GDM1 (cell line): Measurements from ENCODE around the gene ARAP1.

Experiments used
- DNase-seq: peaks from one replicate; lab custom pipeline; 2025; lab: John Stamatoyannopoulos, UW

Gene ARAP1

DNA sequence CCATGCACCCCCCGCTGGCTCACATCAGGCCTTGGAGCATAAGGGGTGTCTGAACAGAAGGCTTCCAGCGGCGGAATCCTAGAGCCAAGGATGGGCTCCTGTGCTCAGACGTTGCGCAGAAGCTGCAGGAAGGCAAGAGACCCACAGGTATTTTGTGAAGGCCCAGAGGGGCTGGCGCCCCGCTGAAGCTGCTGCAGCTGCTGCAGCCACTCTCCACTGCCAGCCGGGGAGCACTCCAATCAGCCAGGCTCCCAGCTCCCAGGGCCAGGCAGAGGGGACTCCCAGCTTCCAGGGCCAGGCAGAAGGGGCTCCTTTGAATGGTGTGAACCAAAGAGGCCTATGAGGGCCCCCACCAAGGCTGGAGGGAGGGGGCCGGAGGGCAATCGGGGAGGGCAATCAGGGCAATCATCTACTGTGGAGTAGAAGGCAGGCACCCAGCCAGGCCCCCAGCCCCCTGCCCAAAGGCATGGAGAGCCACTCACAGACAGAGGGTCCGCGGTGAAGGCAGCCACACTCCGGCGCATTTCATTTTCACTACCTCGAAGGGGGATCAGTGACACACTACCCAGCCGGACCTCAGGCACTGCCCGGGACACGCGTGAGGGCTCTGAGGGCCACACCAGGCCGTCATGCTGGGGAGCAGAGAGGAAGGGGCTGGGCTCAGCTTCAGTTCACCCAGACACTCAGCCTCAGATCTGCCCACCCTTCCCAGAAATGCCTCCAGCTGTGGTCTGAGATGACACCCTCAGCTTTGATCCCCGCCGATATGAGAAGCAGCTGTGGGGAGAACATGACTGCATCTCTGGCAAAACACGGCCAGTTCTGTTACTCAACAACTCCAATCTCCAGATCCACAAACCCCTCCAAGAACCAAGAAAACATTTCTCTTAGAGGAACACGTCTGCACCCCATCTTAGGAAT is 66.4 kb downstream of the ARAP1 start:
- DNase-seq, result no peak

DNA sequence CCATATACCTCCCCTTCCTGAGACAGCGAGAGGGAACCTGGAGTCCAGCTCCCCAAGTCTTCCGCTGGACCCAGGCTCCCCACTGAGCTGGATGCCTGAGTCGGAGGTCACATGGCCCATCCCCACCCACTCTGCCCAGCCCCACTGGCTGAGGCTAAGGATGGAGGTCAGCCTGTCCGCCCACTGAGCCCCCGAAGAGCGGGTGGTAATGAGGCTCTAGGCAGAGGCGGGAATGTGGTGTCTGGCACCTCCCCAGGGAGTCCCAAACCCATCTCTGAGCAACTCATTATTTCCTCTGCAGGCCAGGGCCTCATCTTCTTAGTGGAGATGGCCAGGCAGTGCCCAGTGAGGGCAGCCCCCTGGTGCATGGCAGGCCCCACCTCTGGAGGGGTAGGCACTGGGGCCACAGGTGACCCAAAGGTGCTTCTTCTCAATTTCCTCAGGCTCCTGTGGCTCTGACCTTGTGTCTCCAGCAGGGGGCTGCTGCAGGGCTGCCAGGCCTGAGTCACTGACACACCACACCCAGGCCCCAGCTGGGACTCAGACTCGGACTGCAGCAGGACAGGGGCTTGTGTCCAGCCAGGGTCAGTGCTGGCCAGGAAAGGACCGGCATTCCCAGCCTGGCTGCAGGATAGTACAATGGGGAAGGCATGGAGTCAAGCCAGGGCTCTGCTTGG is 67.8 kb downstream of the ARAP1 start:
- no peak for DNase-seq

DNA sequence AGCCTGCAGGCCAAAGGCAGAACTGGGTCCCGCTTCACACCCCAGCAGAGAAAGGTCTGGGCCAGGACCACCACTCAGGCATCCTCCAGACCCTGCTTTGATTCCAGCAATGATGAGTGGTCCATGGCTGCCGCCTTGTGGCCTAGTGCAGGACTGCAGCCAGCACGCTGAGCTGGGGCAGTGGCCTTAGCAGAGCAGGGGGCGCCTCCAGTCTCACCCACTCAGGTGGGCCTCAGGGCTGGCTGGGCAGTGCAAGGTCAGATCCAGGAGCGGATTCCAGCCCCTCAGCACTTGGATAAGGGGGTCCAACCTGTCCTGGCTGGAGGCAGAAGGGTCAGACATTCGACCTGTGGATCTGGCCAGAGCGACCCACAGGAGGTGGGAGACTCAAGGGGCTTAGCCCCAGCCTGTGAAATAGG is 68.4 kb downstream of the ARAP1 start:
- DNase-seq, result peak; percentile 15

DNA sequence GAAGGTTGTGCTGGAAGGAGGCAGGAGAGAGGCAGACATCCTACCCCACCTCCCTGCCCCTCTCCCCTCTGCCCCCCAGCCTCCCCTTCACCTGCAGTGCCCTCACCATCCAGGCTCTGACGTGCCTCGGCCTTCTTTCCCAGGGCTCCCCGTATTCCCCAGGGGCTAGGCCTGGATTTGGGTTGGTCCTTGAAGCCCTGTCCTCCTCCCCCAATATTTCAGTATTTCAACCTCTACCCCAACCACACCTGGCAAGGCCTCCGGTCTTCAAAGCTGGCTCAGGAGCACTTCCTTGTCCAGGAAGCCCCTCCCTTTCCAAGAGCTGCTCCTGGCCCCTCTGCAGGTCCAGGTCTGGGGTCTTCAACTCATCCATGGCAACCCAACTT is 69.4 kb downstream of the ARAP1 start:
- DNase-seq, result no peak

DNA sequence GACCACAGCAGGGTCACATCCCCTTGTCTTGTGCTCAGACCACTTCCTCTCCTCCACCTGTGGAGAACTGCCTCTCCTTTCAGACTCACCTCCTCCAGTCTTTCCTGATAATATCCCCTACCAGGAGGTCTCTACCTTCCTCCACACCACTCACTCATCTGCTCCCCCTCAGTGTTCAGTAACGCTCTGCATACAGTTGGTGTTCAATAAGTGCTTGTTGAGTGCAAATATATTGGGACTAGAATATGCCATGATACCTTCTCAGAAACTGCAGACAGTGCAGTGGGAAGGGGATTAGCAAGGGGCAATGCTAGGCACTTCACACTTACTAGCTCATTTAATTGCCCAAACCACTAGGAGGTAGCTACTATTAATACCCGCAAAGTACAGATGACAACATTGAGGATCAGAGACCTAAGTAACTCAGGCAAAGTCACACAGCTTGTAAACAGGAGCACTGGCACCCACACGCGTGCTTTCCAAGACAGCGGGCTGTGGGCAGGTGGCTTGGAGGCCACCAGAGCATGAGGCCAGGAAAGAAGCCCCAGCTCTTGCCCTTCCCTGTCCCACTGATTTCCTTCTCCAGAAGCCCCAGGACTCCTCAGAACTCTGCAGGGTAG is 69.9 kb downstream of the ARAP1 start:
- DNase-seq, result no peak

DNA sequence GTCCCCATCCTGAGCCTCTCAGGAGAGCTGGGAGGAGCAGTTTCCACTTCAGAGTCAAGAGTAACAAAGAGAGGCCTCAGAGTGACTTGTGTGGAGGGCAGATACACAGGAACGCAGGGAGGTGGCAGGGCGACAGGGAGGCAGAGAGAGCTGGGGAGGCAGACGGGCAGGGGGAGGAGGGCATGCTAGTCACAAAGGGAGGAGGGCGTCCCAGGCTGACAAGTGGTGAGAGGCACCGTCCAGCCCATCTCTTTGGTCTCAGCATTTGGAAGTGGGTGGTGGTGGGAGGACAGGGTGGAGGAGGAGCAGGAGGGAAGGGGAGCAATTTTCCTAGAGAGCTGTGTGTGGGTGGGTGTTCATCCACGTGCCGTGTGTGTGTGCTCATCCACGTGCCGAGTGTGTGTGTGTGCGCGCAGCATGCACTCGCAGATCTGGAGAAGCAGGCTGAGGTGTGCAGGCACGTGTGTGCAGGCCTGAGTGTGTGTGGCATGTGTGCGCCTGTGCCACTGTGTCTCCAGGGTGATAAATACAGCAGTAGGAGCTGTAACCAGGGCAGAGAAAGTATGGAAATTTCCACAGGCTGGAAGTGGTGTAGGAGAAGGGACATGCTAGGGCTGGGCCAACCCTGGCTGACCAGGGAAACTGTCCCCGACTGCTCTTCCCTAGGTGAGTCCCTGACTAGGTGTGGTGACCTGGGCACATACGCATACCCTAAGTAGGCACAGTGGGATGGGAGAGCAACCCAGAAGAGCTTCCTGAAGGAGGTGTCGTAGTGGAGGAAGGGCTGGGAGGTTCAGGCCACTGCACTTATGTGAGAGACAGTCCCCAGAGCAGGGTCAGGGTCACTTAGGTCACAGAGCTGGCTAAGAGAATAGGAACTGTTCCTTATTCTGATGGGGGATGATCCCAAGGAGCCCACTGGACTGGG is 70.7 kb downstream of the ARAP1 start:
- no peak for DNase-seq

DNA sequence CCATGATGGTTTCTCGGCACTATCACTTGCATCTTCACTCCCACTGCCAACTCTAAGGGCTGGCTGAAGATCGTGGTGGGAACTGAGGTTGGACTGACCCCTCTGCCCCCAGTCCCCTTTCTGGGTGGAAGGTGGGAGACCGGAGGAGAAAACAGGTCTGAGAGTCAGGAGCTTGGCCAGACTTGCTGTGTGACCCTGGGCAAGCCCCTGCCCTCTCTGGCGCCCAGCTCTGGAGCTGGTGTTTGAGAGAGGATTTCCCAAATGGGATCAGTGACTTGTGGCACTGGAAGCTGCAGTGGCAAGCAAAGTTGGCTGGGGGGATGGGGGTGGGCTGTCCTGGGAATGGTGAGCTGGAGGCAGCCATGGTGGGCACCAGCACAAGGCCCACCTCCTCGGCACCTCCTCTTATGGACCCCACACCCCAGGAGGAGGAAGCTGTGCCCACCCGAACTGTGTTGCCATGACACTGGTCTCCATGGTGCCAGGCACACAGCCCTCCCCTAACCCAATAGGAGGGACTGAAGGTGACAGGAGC is 71.5 kb downstream of the ARAP1 start:
- no peak for DNase-seq

DNA sequence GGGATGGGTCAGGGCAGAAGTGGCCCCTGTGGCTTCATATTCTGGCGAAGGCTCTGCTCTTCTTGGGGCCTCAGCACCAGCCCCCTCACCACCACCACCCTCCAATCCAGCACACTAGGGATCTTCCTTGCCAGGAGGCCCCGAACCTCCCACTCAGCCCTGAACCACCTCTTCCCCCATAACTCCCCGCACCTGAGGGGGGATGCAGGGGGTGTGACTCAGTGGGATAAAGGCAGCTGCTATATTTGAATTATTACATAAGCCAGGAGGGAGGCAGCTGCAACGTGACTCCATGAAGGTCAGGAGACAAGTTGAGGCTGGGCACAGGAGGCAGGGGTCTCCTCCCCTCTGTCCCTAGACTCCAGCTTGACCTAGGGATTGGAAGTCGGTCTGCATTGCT is 72.3 kb downstream of the ARAP1 start:
- DNase-seq, result no peak

DNA sequence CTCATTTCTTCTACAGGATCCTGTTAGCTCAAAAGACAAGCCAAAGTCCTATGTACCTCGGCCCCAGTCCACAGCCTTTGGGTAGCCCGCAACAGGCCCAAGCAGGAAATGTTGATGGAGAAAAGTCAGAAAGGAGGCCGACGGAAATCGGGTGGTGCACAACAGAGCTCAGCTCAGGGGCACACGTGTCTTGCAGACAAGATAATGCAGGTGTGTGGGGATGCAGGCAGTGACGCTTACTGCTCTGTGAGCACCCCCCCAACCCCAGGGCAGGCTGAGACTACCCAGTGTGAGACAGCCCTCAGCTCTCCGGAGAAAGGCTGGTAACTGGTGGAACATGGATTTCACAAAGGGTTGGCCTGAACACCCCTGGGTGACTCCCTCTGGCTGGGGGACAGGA is 73.7 kb downstream of the ARAP1 start:
- no peak for DNase-seq

DNA sequence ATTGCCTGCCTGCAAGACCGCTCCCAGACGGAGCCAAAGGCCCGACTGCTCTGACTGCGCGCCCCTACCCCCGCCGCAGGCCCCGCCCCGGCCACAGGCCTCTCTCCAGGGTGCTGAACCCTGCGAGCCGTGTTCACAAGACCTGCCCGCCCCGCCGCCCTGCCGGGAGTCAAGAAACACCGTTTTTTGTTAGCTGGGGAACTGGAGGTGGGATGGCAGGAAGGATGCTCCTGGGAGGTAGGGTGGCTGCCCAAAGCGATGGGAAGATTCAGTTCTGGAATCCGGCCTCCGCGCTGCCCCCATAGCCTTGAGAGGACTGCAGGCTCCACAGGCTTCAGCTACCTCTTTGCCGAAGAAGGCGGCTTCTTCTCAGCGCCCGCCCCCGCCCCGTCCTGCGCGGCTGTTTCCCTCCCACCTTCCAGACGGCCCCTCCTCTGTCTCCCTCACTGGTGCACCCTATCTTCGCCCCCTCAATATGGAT is 75.3 kb downstream of the ARAP1 start:
- DNase-seq, result peak; percentile 14

DNA sequence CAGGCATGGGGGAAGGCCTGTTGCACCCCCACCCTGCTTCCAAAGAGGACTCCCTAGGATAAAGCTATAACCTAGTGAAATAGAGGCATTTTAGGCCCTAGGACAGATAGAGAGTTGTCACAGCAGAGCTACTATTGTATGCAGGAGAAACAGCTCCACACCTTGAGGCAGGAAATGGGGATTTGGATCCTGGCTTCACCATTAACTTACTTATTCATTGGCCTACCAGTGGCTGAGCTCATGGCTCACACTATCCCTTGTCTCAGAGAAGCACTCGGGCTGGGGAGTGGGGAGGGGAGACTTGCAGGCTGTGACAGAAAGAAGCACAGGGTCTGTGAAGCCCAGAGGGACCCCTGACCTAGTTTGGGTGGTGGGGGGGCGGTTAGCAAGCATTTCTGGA is 77.0 kb downstream of the ARAP1 start:
- DNase-seq, result no peak

DNA sequence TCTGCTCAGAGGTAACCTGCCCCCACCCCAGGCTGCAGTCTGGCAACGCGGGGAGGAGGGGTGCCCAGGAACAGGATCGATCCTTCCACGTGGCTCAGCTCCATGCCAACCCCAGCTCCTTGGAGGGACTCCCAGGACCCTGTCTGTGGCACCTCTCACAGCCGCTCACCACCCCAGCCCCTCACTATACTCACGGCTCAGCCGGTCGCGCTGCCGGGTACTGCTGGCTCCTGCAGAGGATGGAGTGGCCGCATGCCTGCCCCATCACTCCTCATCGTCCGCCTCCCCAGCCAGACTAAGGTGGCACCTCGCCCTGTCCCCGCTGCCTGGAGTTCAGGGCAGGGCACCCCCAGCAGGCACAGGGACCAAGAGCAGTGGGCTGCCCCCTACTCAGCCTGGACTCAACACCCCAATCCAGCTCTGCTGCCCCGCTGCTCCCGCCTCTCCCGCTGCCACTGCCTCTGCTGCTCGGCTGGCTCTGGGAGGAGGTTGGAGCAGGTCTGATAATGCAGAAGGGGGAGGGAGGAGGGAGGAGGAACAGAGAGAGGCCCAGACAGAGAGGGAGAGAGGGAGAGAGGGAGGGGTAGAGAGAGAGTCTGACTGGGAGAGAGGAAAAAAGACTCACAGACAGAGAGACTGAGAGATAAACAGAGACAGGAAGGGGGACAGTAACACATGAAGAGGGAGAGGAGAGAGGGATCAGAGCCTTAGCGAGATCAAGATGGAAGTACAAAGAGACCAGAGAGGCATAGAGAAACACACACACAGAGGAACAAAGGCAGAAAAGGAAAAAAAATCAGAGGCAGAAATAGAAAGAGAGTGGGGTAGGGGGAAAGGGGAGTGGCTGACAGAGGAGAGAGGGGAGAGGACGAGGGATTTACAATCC is 78.0 kb downstream of the ARAP1 start, which contains the start of gene PDE2A:
Gene PDE2A, minus strand, starts transcription at position 480 of the 886 bp plus-strand sequence. Its CDS starts 215 bp downstream, at position 265.
- DNase-seq, result no peak

DNA sequence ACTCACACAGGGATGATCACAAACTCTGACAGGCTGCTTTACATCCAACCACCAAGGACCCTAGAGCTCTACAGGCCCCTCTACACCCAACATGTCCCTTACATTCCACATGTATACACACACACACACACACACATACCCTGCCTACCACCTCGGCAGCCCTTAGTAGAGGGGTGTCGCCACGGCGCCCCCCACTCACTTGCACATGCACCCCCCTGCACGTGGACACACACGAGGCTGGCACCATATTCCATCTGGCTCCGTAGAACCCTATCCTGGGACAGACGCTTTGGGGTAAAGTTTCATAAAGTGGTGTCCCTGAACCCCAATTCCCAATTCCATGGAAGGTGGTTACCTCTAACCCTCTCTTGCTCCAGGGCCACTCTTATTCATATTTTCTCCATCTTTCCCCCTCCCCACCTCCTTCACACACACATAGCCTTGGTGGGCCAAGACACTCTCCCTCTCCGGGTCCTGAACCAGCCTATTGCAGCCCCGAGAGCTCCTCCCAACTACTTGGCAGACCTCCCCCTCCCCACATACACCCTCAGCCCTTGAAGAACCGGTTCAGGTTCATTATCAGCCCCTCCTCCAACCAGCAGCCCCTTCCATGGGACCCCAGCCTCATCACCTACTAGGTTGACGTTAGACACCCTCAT is 78.8 kb downstream of the ARAP1 start:
- DNase-seq, result no peak

DNA sequence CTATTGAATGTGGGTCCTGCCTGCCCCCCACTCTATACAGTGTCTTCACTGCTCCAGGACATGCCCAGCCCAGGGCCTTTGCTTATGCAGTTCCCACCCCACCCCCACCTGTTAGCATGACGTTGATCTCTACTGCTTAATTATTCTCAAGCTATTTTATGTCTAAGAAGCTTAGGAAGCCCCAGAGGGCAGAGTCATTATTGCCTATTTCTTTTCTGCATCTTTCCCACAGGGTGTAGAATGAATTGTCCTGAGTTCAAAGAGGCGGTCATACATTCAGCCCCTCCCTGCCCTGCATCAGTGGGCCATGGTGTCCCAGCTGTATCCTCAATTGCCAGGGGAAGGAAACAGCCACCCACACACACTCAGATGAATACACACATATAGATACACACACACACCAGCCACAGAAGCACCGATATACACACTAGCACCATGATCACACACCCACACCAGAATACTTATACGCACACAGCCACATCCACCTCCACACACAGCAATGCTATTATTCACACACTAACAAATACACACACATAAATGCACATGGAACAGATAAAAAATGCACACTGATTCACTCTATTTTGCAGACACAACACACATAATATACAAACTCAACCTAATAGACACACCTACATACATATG is 79.5 kb downstream of the ARAP1 start:
- no peak for DNase-seq

DNA sequence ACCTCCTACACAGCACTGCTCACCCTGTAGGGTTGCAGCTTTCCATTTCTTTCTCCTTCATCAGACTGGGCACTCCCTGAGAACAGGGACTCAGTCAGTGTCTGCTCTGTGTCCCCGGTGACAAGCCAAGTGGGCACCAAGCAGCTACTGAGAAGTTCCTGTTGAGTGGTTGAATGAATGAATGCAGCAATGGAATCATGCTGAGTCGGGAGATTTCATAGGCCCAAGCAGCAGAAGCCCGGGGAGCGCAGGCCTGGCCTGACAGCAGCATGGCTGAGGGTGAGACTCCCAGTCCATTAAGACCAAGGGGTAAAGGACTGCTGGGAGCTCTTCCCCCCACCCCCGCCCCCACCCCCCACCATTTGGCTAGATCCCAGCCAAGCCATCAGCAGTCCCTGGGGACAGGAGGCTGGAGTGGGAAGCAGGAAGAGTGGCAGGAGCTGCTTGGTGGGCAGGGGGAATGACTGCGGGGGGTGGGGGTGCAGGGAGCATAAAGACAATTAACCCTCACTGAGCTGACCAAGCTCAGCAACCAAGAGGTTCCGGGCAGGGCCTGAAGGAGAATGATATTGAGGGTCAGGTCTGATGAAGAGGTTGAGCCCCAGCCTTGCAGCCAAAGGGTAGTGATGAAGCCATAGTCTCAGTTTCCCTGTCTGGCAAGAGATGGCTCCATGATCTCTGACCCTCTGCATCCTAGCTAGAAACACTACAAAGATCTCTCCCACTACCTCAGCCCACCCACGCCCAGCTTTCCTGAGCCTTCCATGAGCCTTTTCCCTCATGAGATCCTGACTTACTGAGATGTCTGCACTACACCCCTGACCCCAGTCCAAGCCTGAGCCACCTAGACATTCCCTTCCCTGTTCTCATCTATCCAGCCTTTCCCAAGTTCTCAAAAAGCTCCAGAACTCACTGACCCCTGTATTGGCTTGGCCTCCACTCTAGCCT is 80.8 kb downstream of the ARAP1 start:
- DNase-seq, result no peak

DNA sequence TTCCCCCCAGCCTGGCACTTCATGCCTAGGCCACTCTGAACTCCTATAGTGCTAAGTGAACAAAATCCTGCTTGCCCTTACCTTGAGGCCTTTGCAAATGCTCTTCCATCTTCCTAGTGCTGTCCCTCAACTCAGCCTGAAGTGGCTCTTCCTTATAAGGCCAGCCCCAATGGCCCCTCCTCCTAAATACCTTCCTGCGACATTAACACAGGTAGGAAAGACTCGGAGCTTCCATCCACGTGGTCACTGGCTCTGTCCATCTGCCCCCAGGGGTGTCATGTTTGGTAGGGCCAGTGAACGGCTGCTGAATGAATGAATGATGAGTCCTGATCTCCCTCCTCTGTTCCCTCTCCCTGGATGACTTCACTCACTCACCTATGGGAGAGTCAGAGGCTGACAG is 82.2 kb downstream of the ARAP1 start:
- DNase-seq, result no peak

DNA sequence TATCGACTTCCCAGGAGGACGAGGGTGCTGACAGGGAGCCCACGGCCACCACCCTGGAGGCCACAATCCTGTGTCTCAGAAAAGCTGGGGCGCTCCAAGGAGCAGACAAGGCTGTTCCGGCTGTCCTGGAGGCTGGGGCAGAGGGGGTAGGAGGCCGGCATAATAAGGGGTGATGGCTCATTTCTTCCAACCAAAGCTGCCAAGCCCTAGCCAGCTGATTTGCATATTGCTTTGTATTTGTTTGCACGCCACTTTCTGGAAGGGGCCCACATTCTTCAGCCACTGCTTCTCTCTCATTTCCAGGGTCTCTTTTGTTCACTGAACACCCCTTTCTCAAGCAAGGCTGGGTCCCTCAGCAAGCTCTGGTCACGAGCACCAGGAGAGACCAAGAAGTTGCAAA is 82.7 kb downstream of the ARAP1 start:
- no peak for DNase-seq
